VCaP (cell line): ENCODE results near the gene UGT1A3.

Experiments
- H3K27ac ChIP-seq: fragments of 450-650 bp; 2 replicates; pipeline ENCODE4 v1.5.1; 2017
- TF ChIP-seq, protein P1 (sequence below): fragments of 450-650 bp; conservative IDR thresholded peaks from 2 replicates; pipeline ENCODE4 v1.5.1; 2017; ENCODE audit warnings: mild to moderate bottlenecking, moderate library complexity

The UGT1A3 gene

DNA sequence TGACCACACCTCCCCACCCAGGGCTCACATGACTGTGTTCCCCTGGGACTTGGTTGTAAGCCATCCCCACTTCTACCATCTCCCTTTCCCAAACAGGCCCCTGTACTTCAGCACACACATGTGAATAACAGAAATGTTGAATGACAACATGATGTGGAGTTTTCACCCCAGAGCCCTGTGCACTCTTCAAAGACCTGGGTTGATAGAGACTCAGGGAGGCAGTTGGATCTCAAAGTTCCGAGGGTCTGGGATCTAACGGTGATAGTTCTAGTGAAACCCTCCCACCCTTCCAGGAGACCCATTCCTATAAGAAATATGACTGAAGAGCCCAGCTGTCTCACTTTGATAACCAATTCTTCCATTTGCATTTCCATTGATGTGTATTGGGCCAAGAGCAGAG, 49.2 kb downstream of the UGT1A3 start, which contains the start of gene MROH2A:
Gene MROH2A, plus strand, starts transcription at position 301 of the 400 bp plus-strand sequence. CDS start 1,029 bp downstream, outside the sequence.
- TF ChIP-seq, protein P1, sequence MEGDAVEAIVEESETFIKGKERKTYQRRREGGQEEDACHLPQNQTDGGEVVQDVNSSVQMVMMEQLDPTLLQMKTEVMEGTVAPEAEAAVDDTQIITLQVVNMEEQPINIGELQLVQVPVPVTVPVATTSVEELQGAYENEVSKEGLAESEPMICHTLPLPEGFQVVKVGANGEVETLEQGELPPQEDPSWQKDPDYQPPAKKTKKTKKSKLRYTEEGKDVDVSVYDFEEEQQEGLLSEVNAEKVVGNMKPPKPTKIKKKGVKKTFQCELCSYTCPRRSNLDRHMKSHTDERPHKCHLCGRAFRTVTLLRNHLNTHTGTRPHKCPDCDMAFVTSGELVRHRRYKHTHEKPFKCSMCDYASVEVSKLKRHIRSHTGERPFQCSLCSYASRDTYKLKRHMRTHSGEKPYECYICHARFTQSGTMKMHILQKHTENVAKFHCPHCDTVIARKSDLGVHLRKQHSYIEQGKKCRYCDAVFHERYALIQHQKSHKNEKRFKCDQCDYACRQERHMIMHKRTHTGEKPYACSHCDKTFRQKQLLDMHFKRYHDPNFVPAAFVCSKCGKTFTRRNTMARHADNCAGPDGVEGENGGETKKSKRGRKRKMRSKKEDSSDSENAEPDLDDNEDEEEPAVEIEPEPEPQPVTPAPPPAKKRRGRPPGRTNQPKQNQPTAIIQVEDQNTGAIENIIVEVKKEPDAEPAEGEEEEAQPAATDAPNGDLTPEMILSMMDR, result no peak
- H3K27ac ChIP-seq, result no peak within 1 kb of the TSS

DNA sequence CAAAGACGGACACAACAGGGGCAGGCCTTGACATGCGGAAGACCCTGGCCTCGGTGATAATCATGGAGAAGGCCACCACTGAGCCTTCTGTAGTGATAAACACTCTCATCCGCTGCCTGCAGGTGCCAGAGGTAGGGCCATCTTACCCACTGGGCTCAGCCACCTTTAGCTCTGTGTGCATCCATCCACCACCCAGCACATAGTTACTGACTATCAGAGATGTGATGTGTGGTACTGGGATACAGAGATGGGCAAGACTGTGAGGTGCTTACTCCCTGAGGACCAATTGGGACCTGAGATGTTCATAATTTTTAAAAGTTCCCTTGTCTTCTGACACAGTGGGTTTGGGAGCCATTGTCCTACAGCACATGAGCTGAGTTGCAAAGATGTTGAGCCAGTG, 50.9 kb downstream of the UGT1A3 start:
- TF ChIP-seq, protein P1, result no peak
- H3K27ac ChIP-seq, result no peak overlapping the region

DNA sequence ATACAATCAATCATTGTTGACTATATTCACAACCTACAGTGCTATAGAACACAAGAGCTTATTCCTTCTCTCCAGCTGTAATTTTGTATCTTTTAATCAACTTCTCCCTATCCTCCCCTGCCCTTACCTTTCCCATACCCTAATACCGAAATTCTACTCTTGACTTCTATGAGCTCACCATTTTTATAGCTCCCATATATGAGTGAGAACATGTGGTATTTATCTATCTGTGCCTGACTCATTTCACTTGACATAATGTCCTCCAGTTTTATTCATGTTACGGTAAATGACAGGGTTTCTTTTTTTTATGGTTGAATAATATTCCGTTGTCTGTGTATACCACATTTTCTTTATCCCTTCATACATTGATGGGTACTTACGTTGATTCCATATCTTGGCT, 51.9 kb downstream of the UGT1A3 start:
- TF ChIP-seq, protein P1, result no peak
- H3K27ac ChIP-seq, result no peak overlapping the region

DNA sequence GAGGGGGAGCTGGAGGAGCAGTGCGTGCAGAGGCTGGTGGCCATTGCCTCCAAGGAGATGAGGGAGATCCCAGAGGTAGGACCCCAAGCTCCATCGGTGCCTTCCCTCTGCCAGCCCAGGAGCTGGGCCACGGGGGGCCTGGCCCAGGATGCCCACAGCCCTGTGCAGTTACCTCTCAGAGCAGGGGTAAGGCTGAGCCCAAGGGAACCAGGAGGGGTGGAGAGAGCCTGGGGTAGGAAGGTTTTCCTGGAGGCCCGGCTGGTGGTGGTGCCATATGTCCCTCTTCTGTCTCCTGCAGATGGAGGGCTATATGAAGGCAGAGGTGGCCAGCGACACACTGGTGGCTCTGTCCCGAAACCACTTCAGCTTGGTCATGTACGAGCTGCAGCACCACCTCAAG, 60.7 kb downstream of the UGT1A3 start:
- H3K27ac ChIP-seq, result no peak overlapping the region
- TF ChIP-seq, protein P1, result no peak

DNA sequence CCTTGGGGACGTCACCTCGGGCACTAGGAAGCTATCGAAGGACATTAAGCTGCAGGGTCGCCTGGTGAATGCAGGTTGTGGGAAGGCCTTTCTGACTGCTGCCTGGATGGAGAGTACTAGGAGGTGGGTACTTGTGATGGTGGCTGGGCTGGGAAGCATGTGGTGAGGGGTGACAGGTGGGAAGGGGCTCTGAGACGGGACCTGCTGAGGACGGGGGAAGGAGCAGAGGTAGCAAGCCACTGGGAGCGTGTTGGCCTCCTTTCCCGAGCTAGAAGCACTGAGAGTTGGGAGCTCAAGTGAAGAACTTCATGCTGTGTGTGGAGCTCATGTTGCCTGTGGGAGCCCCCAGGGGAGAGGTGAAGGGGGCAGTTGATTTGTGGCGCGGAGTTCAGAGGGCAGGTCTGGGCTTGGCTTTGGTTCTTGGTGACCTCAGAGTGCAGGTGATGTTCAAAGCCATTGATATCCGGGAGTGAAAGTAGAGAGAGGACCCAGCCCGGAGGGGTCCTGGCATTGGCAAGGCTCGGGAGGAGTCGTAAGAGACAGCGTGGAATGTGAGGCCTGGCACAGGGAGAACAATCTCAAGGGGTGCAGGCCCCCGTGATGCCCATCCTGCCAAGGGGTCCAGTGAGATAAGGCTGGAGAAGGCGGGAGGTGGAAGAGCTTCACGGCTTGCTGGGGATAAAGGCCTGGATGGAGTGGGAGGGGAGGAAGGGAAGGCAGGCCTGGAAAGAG, 62.5 kb downstream of the UGT1A3 start:
- no peak overlapping the region for H3K27ac ChIP-seq
- TF ChIP-seq, protein P1, result no peak

DNA sequence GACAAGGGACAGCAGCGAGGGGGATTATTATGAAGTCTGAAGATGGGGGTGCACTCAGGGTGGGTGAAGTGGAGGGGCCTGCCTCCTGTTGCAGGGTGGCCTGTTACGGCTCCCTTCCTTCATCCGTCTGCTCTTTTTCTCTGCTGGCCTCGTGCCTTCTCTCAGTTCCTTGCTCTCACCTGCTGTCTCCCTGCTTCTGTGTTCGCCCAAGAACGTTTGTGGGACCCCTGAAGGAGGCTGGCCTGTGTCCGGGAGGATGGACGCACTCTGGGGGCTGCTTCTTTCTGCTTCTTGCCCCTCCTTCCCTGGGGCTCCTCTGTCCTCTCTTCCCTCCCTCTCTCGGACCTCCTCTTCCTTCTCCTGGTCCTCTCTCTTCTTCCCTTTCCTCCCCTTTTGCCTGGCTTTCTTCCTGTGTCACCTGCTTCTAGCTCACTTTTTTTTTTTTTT, 63.1 kb downstream of the UGT1A3 start:
- H3K27ac ChIP-seq, result no peak overlapping the region
- TF ChIP-seq, protein P1, result no peak

DNA sequence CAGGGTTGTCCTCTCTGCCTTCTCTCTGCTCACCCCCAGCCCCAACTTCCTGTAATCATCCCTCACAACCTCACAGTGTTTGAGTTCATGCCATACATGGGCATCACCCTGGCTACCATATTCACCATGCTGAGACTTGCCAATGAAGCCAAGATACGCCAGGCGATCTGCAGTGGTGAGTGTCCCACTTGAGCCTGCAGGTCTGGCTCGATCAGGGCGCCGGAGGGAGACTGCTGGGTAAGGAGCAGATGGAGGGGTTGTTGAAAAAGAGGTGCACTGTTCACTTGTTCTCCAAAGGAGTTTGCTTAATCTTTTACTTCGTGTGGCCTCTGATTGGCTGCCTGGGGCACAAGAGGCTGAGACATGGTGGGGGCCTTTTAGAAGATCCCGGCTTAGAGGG, 63.9 kb downstream of the UGT1A3 start:
- TF ChIP-seq, protein P1, result no peak
- no peak overlapping the region for H3K27ac ChIP-seq
